Uterus (tissue), 4 donors: Measurements from ENCODE around the gene DENND1A. TPM values are rescaled to one million over a fixed set of nuclear protein-coding genes. Genes with fewer than 3 reads are reported as not detected.

Experiments
- DNase-seq, 2 donors: peaks; one replicate each; pipeline ENCODE4 v3.0.0-alpha.2; 2019 to 2020
- H3K27ac ChIP-seq, 2 donors: fragments of 200-600 bp; sonication (generic); 1 replicate in 1 of 2; 2 replicates in 1 of 2; pipeline ENCODE4 v1.5.1; 2016 to 2018
- H3K27me3 ChIP-seq, 2 donors: fragments of 200-600 bp; sonication (generic); one replicate each; pipeline ENCODE4 v1.5.1; 2018 to 2019; ENCODE audit warnings: control low read depth in 1 of 2
- H3K36me3 ChIP-seq, 2 donors: fragments of 200-600 bp; sonication (generic); one replicate each; pipeline ENCODE4 v1.5.1; 2019; ENCODE audit warnings: control low read depth in 1 of 2
- H3K4me1 ChIP-seq, 2 donors: fragments of 200-600 bp; sonication (generic); one replicate each; pipeline ENCODE4 v1.5.1; 2018 to 2019; ENCODE audit warnings: control low read depth in 1 of 2
- H3K4me3 ChIP-seq, 2 donors: fragments of 200-600 bp; sonication (generic); 1 replicate in 1 of 2; 2 replicates in 1 of 2; pipeline ENCODE4 v1.5.1; 2018 to 2019; ENCODE audit warnings: mild to moderate bottlenecking in 1 of 2
- H3K9me3 ChIP-seq, 2 donors: fragments of 200-600 bp; sonication (generic); one replicate each; pipeline ENCODE4 v1.5.1; 2019; ENCODE audit warnings: control low read depth in 1 of 2
- CTCF ChIP-seq, 4 experiments: fragments of 200-600 bp in 2 of 4; fragments of 450-650 bp in 2 of 4; sonication (generic) in 2 of 4; IDR thresholded peaks; one replicate each; pipeline ENCODE4 v1.5.1; 2016 to 2019; ENCODE audit warnings: antibody characterized with exemption in 4 of 4, mild to moderate bottlenecking in 2 of 4, moderate library complexity in 1 of 4
- POLR2A ChIP-seq, 2 donors: fragments of 450-650 bp; IDR thresholded peaks; one replicate each; pipeline ENCODE4 v1.6.1; 2016; ENCODE audit warnings: antibody characterized with exemption in 2 of 2, mild to moderate bottlenecking in 1 of 2, moderate library complexity in 1 of 2
- intact Hi-C: fragments of 100-400 bp; cut with DNase I; formaldehyde crosslinking; loops from one replicate; pipeline ENCODE4 v1.15.1; 2023; ENCODE audit warnings: low total_unique reads
- total RNA-seq, 4 donors: library from RNA; depleted of rRNA in 3 of 4; stranded (reverse); fragments of >200 nt in 3 of 4; gene quantifications; one replicate each; pipeline versions ENCODE4 v1.1.0 to v1.2.4, GENCODE V29; 2014 to 2023
- donor health status: DM: yes; HTN: yes; CAD: no.

The DENND1A gene
- total RNA-seq, 4 donors from 2014 or later, result 10.8 to 34.5 (median 22.6) TPM

GRCh38 chr9:123518338-123518737, 411.6 kb downstream of the DENND1A start:
- intact Hi-C loops, result no loop called here
- no peak for TF ChIP-seq POLR2A (IDR thresholded peaks at IDR 0.05)
- no peak for TF ChIP-seq CTCF (IDR thresholded peaks at IDR 0.05)
- no peaks in the 10 kb centered on the region for H3K27me3 ChIP-seq
- no peaks in the 10 kb centered on the region for H3K9me3 ChIP-seq
- DNase-seq, result no peak
- no peak overlapping the region for H3K4me3 ChIP-seq
- no peaks in the 10 kb centered on the region for H3K36me3 ChIP-seq
- H3K27ac ChIP-seq, result no peak overlapping the region
- H3K4me1 ChIP-seq, result no peaks in the 10 kb centered on the region

GRCh38 chr9:123517512-123517911, 412.4 kb downstream of the DENND1A start:
- intact Hi-C loops, result no loop called here
- Histone ChIP-seq H3K27ac (no peak overlapping the region), H3K9me3 (no peaks in the 10 kb centered on the region), H3K27me3 (no peaks in the 10 kb centered on the region), H3K36me3 (no peaks in the 10 kb centered on the region), H3K4me1 (no peaks in the 10 kb centered on the region), H3K4me3 (no peak overlapping the region)
- TF ChIP-seq CTCF (IDR thresholded peaks at IDR 0.05) (no peak), POLR2A (IDR thresholded peaks at IDR 0.05) (no peak)
- no peak for DNase-seq

- no peaks in the 10 kb centered on the region for H3K27me3 ChIP-seq
- no peaks in the 10 kb centered on the region for H3K9me3 ChIP-seq
- intact Hi-C loops, result no loop called here
- H3K4me1 ChIP-seq, result no peaks in the 10 kb centered on the region
- no peak overlapping the region for H3K4me3 ChIP-seq
- no peak for DNase-seq
- H3K27ac ChIP-seq, result no peak overlapping the region
- no peaks in the 10 kb centered on the region for H3K36me3 ChIP-seq
- TF ChIP-seq CTCF (IDR thresholded peaks at IDR 0.05), result no peak
- TF ChIP-seq POLR2A (IDR thresholded peaks at IDR 0.05), result no peak
These were observed 415.2 kb downstream of the DENND1A start for GRCh38 chr9:123514766-123515165.

GRCh38 chr9:123513554-123513953, 416.4 kb downstream of the DENND1A start:
- no peak overlapping the region for H3K4me3 ChIP-seq
- TF ChIP-seq CTCF (IDR thresholded peaks at IDR 0.05) (no peak), POLR2A (IDR thresholded peaks at IDR 0.05) (no peak)
- no peaks in the 10 kb centered on the region for H3K9me3 ChIP-seq
- H3K36me3 ChIP-seq, result no peaks in the 10 kb centered on the region
- no peaks in the 10 kb centered on the region for H3K27me3 ChIP-seq
- no peaks in the 10 kb centered on the region for H3K4me1 ChIP-seq
- H3K27ac ChIP-seq, result no peak overlapping the region
- intact Hi-C loops, result no loop called here
- DNase-seq, result no peak

- Histone ChIP-seq H3K27me3 (no peaks in the 10 kb centered on the region), H3K9me3 (no peaks in the 10 kb centered on the region), H3K36me3 (no peaks in the 10 kb centered on the region), H3K4me1 (no peaks in the 10 kb centered on the region), H3K27ac (no peak overlapping the region), H3K4me3 (no peak overlapping the region)
- TF ChIP-seq POLR2A (IDR thresholded peaks at IDR 0.05), result no peak
- TF ChIP-seq CTCF (IDR thresholded peaks at IDR 0.05), result no peak
- no peak for DNase-seq
- intact Hi-C loops, result no loop called here
These were observed 418.3 kb downstream of the DENND1A start for GRCh38 chr9:123511326-123512277.
